Neural cell (in vitro differentiated cells): ENCODE results near the gene GLMN. TPM values are rescaled to one million over a fixed set of nuclear protein-coding genes. Genes with fewer than 3 reads are reported as not detected.

Experiments used
- H2AFZ ChIP-seq: fragments of 200-600, 300-800 bp; sonication (generic), shearing (Covaris generic); 2 replicates; pipeline ENCODE4 v1.6.0; 2014; ENCODE audit warnings: low read depth, mild to moderate bottlenecking, antibody characterized with exemption, low read length, moderate library complexity
- H3F3A ChIP-seq: fragments of 200-600 bp; shearing (Covaris generic); 2 replicates; pipeline ENCODE4 v1.6.1; 2016; ENCODE audit warnings: mild to moderate bottlenecking, moderate library complexity, mixed read lengths, antibody characterized with exemption, low read length; ENCODE audit not compliant: insufficient read depth, poor library complexity, severe bottlenecking
- H3K27ac ChIP-seq: fragments of 200-600, 300-800 bp; sonication (generic), shearing (Covaris generic); 2 replicates; pipeline ENCODE4 v1.5.1; 2014; ENCODE audit warnings: mild to moderate bottlenecking, low read length, moderate library complexity
- H3K27me3 ChIP-seq: fragments of 300-800, 200-600 bp; sonication (generic), shearing (Covaris generic); 2 replicates; pipeline ENCODE4 v1.6.0; 2014; ENCODE audit warnings: mild to moderate bottlenecking, low read depth, low read length, moderate library complexity; ENCODE audit not compliant: insufficient read depth
- H3K36me3 ChIP-seq: fragments of 300-800, 200-600 bp; sonication (generic), shearing (Covaris generic); 2 replicates; pipeline ENCODE4 v1.5.1; 2014; ENCODE audit warnings: mild to moderate bottlenecking, antibody characterized with exemption, low read length, moderate library complexity; ENCODE audit not compliant: insufficient read depth
- H3K4me2 ChIP-seq: fragments of 300-800, 200-600 bp; sonication (generic), shearing (Covaris generic); 2 replicates; pipeline ENCODE4 v1.6.0; 2014; ENCODE audit warnings: mild to moderate bottlenecking, low read length
- H3K4me3 ChIP-seq: fragments of 300-800, 200-600 bp; sonication (generic), shearing (Covaris generic); 2 replicates; pipeline ENCODE4 v1.5.1; 2014; ENCODE audit warnings: mild to moderate bottlenecking, low read length, moderate library complexity
- H3K79me2 ChIP-seq: fragments of 200-600 bp; shearing (Covaris generic); replicated peaks from 2 replicates; pipeline ENCODE4 v1.6.0; 2014; ENCODE audit warnings: mild to moderate bottlenecking, low read length, moderate library complexity; ENCODE audit not compliant: insufficient read depth
- H3K9ac ChIP-seq: fragments of 300-800, 200-600 bp; sonication (generic), shearing (Covaris generic); 2 replicates; pipeline ENCODE4 v1.6.1; 2016; ENCODE audit warnings: mild to moderate bottlenecking, low read length, mixed read lengths
- H3K9me2 ChIP-seq: fragments of 200-600 bp; shearing (Covaris generic); 2 replicates; pipeline ENCODE4 v1.6.1; 2016; ENCODE audit warnings: mild to moderate bottlenecking, low read length, mixed read lengths; ENCODE audit not compliant: insufficient read depth
- H3K9me3 ChIP-seq: fragments of 200-600, 300-800 bp; sonication (generic), shearing (Covaris generic); 2 replicates; pipeline ENCODE4 v1.6.1; 2016; ENCODE audit warnings: mild to moderate bottlenecking, mixed run types, low read length, moderate library complexity, mixed read lengths
- H4K20me1 ChIP-seq: fragments of 200-600 bp; shearing (Covaris generic); 2 replicates; pipeline ENCODE4 v1.6.1; 2016; ENCODE audit warnings: mild to moderate bottlenecking, mixed run types; ENCODE audit not compliant: insufficient read depth
- CTCF ChIP-seq: fragments of 450-650 bp; IDR thresholded peaks from 2 replicates; pipeline ENCODE4 v1.5.1; 2014; ENCODE audit warnings: antibody characterized with exemption, mild to moderate bottlenecking, moderate library complexity; ENCODE audit not compliant: poor library complexity, severe bottlenecking
- EP300 ChIP-seq: fragments of 450-650 bp; conservative IDR thresholded peaks from 2 replicates; pipeline ENCODE4 v1.6.1; 2014; ENCODE audit warnings: antibody characterized with exemption, mild to moderate bottlenecking, moderate library complexity; ENCODE audit not compliant: poor library complexity, severe bottlenecking
- EZH2 ChIP-seq: fragments of 200-600, 300-800 bp; shearing (Covaris generic), sonication (generic); IDR thresholded peaks from 2 replicates; pipeline ENCODE4 v1.6.1; 2014; ENCODE audit warnings: antibody characterized with exemption, low read length, borderline replicate concordance, mild to moderate bottlenecking; ENCODE audit not compliant: insufficient read depth, poor library complexity, severe bottlenecking
- MXI1 ChIP-seq: fragments of 450-650 bp; conservative IDR thresholded peaks from 2 replicates; pipeline ENCODE4 v1.6.1; 2014; ENCODE audit warnings: antibody characterized with exemption, mild to moderate bottlenecking; ENCODE audit not compliant: poor library complexity, severe bottlenecking
- POLR2AphosphoS5 ChIP-seq: IDR thresholded peaks from 2 replicates; pipeline ENCODE4 v1.6.1; 2012
- RAD21 ChIP-seq: fragments of 450-650 bp; conservative IDR thresholded peaks from 2 replicates; pipeline ENCODE4 v1.6.1; 2014; ENCODE audit warnings: antibody characterized with exemption, mild to moderate bottlenecking, moderate library complexity
- REST ChIP-seq: IDR thresholded peaks from 2 replicates; pipeline ENCODE4 v1.6.1; 2012; ENCODE audit warnings: borderline replicate concordance
- SMC3 ChIP-seq: fragments of 450-650 bp; conservative IDR thresholded peaks from 2 replicates; pipeline ENCODE4 v1.6.1; 2014; ENCODE audit warnings: antibody characterized with exemption, mild to moderate bottlenecking, moderate library complexity; ENCODE audit not compliant: poor library complexity
- TAF1 ChIP-seq: IDR thresholded peaks from 2 replicates; pipeline ENCODE4 v1.6.1; 2012; ENCODE audit warnings: low read depth
- polyA plus RNA-seq: library from polyadenylated mRNA; depleted of rRNA; stranded (reverse); fragments of >200 nt; gene quantifications from 2 replicates; pipeline ENCODE4 v1.2.3, GENCODE V29; 2014

The GLMN gene
- polyA plus RNA-seq, 1 donor from 2014 or later = 40.2 TPM

GRCh38 chr1:92314024-92314423 lies 15.2 kb upstream of the GLMN start:
- Histone ChIP-seq H2AFZ (no peak overlapping the region), H3K79me2 (no peaks in the 10 kb centered on the region), H3K4me2 (no peak overlapping the region), H3K4me3 (no peak overlapping the region), H4K20me1 (no peaks in the 10 kb centered on the region), H3F3A (no peaks in the 10 kb centered on the region), H3K27ac (no peak overlapping the region), H3K27me3 (no peaks in the 10 kb centered on the region), H3K36me3 (no peaks in the 10 kb centered on the region), H3K9me2 (no peaks in the 10 kb centered on the region), H3K9ac (no peak overlapping the region), H3K9me3 (no peaks in the 10 kb centered on the region)
- TF ChIP-seq TAF1 (no peak), EP300 (no peak), CTCF (no peak), REST (no peak), EZH2 (no peak), RAD21 (no peak), POLR2AphosphoS5 (no peak), SMC3 (no peak), MXI1 (no peak)

GRCh38 chr1:92310185-92310597 lies 11.4 kb upstream of the GLMN start:
- H3K27ac ChIP-seq = no peak overlapping the region
- no peaks in the 10 kb centered on the region for H3K9me3 ChIP-seq
- H3F3A ChIP-seq = no peaks in the 10 kb centered on the region
- H3K9me2 ChIP-seq = no peaks in the 10 kb centered on the region
- H3K36me3 ChIP-seq = no peaks in the 10 kb centered on the region
- no peak overlapping the region for H2AFZ ChIP-seq
- no peaks in the 10 kb centered on the region for H3K27me3 ChIP-seq
- TF ChIP-seq POLR2AphosphoS5 = no peak
- TF ChIP-seq EP300 = no peak
- TF ChIP-seq TAF1 = no peak
- TF ChIP-seq SMC3 = peak; percentile 67
- TF ChIP-seq MXI1 = no peak
- peak; percentile 68 for TF ChIP-seq CTCF
- TF ChIP-seq RAD21 = peak; percentile 66
- H3K79me2 ChIP-seq = no peaks in the 10 kb centered on the region
- no peak overlapping the region for H3K9ac ChIP-seq
- H3K4me3 ChIP-seq = no peak overlapping the region
- no peaks in the 10 kb centered on the region for H4K20me1 ChIP-seq
- no peak overlapping the region for H3K4me2 ChIP-seq
